ENCODE results near the gene CSF2RB. TPM values are rescaled to one million over a fixed set of nuclear protein-coding genes. Genes with fewer than 3 reads are reported as not detected.

The CSF2RB gene
- total and polyA plus RNA-seq, 3 experiments from 2014 or later, result 0.09 to 0.20 (median 0.13) TPM

GRCh38 chr22:36902143-36902926 is 11.1 kb upstream of the CSF2RB start:
- Mint-ChIP-seq H3K27me3 (peaks cover 21 to 71% of the 10 kb centered on the region in 2 donors), H3K4me1 (peaks cover 0 to 8% (median 3%) of the 10 kb centered on the region in 3 donors), H3K4me3 (no peak overlapping the region), H3K27ac (no peak overlapping the region), H3K9me3 (peaks cover 0 to 2% (median 0%) of the 10 kb centered on the region in 5 donors), H3K36me3 (peaks cover 0 to 4% (median 0%) of the 10 kb centered on the region in 3 donors)
- ChIA-PET POLR2A (no interaction called here), CTCF (no interaction called here)
- H3K9me3 ChIP-seq (ENCODE audit: low read length), result no peaks in the 10 kb centered on the region
- H3K27me3 ChIP-seq (ENCODE audit: insufficient read depth, low read length, poor library complexity, severe bottlenecking), result no peaks in the 10 kb centered on the region
- H3K36me3 ChIP-seq (ENCODE audit: insufficient read depth, low read length), result no peaks in the 10 kb centered on the region
- no peak overlapping the region for H3K27ac ChIP-seq (ENCODE audit: low read depth, low read length)
- DNase-seq, result no peak
- H3K4me1 ChIP-seq (ENCODE audit: insufficient read depth, low read length), result no peaks in the 10 kb centered on the region
- no peak overlapping the region for H3K4me3 ChIP-seq (ENCODE audit: low read length)

GRCh38 chr22:36904260-36904880 is 9.1 kb upstream of the CSF2RB start:
- Mint-ChIP-seq H3K4me3 (no peak overlapping the region), H3K4me1 (peaks cover 0 to 8% (median 3%) of the 10 kb centered on the region in 3 donors), H3K9me3 (peaks cover 0 to 2% (median 0%) of the 10 kb centered on the region in 5 donors), H3K27me3 (peaks cover 19 to 74% of the 10 kb centered on the region in 2 donors), H3K36me3 (peaks cover 0 to 4% (median 0%) of the 10 kb centered on the region in 3 donors), H3K27ac (no peak overlapping the region)
- ChIA-PET POLR2A (no interaction called here), CTCF (no interaction called here)
- Histone ChIP-seq H3K27ac (ENCODE audit: low read depth, low read length) (no peak overlapping the region), H3K4me1 (ENCODE audit: insufficient read depth, low read length) (no peaks in the 10 kb centered on the region), H3K36me3 (ENCODE audit: insufficient read depth, low read length) (no peaks in the 10 kb centered on the region), H3K9me3 (ENCODE audit: low read length) (no peaks in the 10 kb centered on the region), H3K27me3 (ENCODE audit: insufficient read depth, low read length, poor library complexity, severe bottlenecking) (no peaks in the 10 kb centered on the region), H3K4me3 (ENCODE audit: low read length) (no peak overlapping the region)
- DNase-seq, result no peak

- Histone ChIP-seq H3K4me1 (ENCODE audit: insufficient read depth, low read length) (no peaks in the 10 kb centered on the region), H3K9me3 (ENCODE audit: low read length) (no peaks in the 10 kb centered on the region), H3K4me3 (ENCODE audit: low read length) (no peak overlapping the region), H3K36me3 (ENCODE audit: insufficient read depth, low read length) (no peaks in the 10 kb centered on the region), H3K27ac (ENCODE audit: low read depth, low read length) (no peak overlapping the region), H3K27me3 (ENCODE audit: insufficient read depth, low read length, poor library complexity, severe bottlenecking) (no peaks in the 10 kb centered on the region)
- H3K9me3 Mint-ChIP-seq, result peaks cover 0 to 2% (median 0%) of the 10 kb centered on the region in 5 donors
- CTCF ChIA-PET, result no interaction called here
- no peaks in the 10 kb centered on the region for H3K4me1 Mint-ChIP-seq
- DNase-seq, result no peak
- H3K27ac Mint-ChIP-seq, result peak overlapping the region in 1 of 8 donors; percentile 34
- no peak overlapping the region for H3K4me3 Mint-ChIP-seq
- peaks cover 0 to 4% (median 0%) of the 10 kb centered on the region in 3 donors for H3K36me3 Mint-ChIP-seq
- POLR2A ChIA-PET, result no interaction called here
- H3K27me3 Mint-ChIP-seq, result peaks cover 17 to 61% of the 10 kb centered on the region in 2 donors
These were observed 5.9 kb upstream of the CSF2RB start for GRCh38 chr22:36907253-36908195.

- Histone ChIP-seq H3K4me3 (ENCODE audit: low read length) (no peak overlapping the region), H3K9me3 (ENCODE audit: low read length) (no peaks in the 10 kb centered on the region), H3K27ac (ENCODE audit: low read depth, low read length) (no peak overlapping the region), H3K36me3 (ENCODE audit: insufficient read depth, low read length) (no peaks in the 10 kb centered on the region), H3K27me3 (ENCODE audit: insufficient read depth, low read length, poor library complexity, severe bottlenecking) (no peaks in the 10 kb centered on the region), H3K4me1 (ENCODE audit: insufficient read depth, low read length) (no peaks in the 10 kb centered on the region)
- Mint-ChIP-seq H3K36me3 (no peaks in the 10 kb centered on the region), H3K9me3 (no peaks in the 10 kb centered on the region), H3K4me1 (no peaks in the 10 kb centered on the region), H3K27me3 (peaks cover 6 to 57% of the 10 kb centered on the region in 2 donors), H3K27ac (no peak overlapping the region), H3K4me3 (no peak overlapping the region)
- POLR2A ChIA-PET, result no interaction called here
- CTCF ChIA-PET, result interaction anchor here (1.1 kb wide), 1 partner anchor 54 kb away, joined by 4 read pairs; no protein-coding TSS in a partner anchor
- DNase-seq, result no peak
These were observed 3.0 kb upstream of the CSF2RB start for GRCh38 chr22:36910461-36910860.

- H3K9me3 ChIP-seq (ENCODE audit: low read length), result no peaks in the 10 kb centered on the region
- no peak for DNase-seq
- H3K4me3 ChIP-seq (ENCODE audit: low read length), result no peak overlapping the region
- Mint-ChIP-seq H3K36me3 (no peaks in the 10 kb centered on the region), H3K27ac (no peak overlapping the region), H3K4me1 (no peaks in the 10 kb centered on the region), H3K9me3 (no peaks in the 10 kb centered on the region), H3K4me3 (no peak overlapping the region), H3K27me3 (peaks cover 8 to 60% of the 10 kb centered on the region in 2 donors)
- H3K4me1 ChIP-seq (ENCODE audit: insufficient read depth, low read length), result no peaks in the 10 kb centered on the region
- no peak overlapping the region for H3K27ac ChIP-seq (ENCODE audit: low read depth, low read length)
- H3K36me3 ChIP-seq (ENCODE audit: insufficient read depth, low read length), result no peaks in the 10 kb centered on the region
- H3K27me3 ChIP-seq (ENCODE audit: insufficient read depth, low read length, poor library complexity, severe bottlenecking), result no peaks in the 10 kb centered on the region
- ChIA-PET CTCF (no interaction called here), POLR2A (no interaction called here)
These were observed 1.4 kb upstream of the CSF2RB start for GRCh38 chr22:36911887-36912661.

- no peak overlapping the region for H3K4me3 ChIP-seq (ENCODE audit: low read length)
- no peaks in the 10 kb centered on the region for H3K27me3 ChIP-seq (ENCODE audit: insufficient read depth, low read length, poor library complexity, severe bottlenecking)
- POLR2A ChIA-PET, result no interaction called here
- no peaks in the 10 kb centered on the region for H3K9me3 ChIP-seq (ENCODE audit: low read length)
- no peaks in the 10 kb centered on the region for H3K36me3 Mint-ChIP-seq
- H3K27ac ChIP-seq (ENCODE audit: low read depth, low read length), result no peak overlapping the region
- no peak overlapping the region for H3K4me3 Mint-ChIP-seq
- CTCF ChIA-PET, result no interaction called here
- no peaks in the 10 kb centered on the region for H3K4me1 ChIP-seq (ENCODE audit: insufficient read depth, low read length)
- no peaks in the 10 kb centered on the region for H3K9me3 Mint-ChIP-seq
- no peak for DNase-seq
- H3K4me1 Mint-ChIP-seq, result no peaks in the 10 kb centered on the region
- H3K36me3 ChIP-seq (ENCODE audit: insufficient read depth, low read length), result no peaks in the 10 kb centered on the region
- H3K27me3 Mint-ChIP-seq, result peaks cover 10 to 58% of the 10 kb centered on the region in 2 donors
- no peak overlapping the region for H3K27ac Mint-ChIP-seq
These were observed 568 bp upstream of the CSF2RB start for GRCh38 chr22:36912694-36913426.

- no peaks in the 10 kb centered on the region for H3K4me1 ChIP-seq (ENCODE audit: insufficient read depth, low read length)
- H3K9me3 ChIP-seq (ENCODE audit: low read length), result no peaks in the 10 kb centered on the region
- Mint-ChIP-seq H3K4me3 (no peak overlapping the region), H3K9me3 (peaks cover 0 to 2% (median 0%) of the 10 kb centered on the region in 5 donors), H3K27me3 (peaks cover 10 to 57% of the 10 kb centered on the region in 2 donors), H3K27ac (no peak overlapping the region), H3K4me1 (no peaks in the 10 kb centered on the region), H3K36me3 (no peaks in the 10 kb centered on the region)
- H3K27me3 ChIP-seq (ENCODE audit: insufficient read depth, low read length, poor library complexity, severe bottlenecking), result no peaks in the 10 kb centered on the region
- ChIA-PET CTCF (interaction anchor here (1.3 kb wide), 1 partner anchor 16 kb away, joined by 3 read pairs; no protein-coding TSS in a partner anchor), POLR2A (no interaction called here)
- H3K36me3 ChIP-seq (ENCODE audit: insufficient read depth, low read length), result no peaks in the 10 kb centered on the region
- DNase-seq, result no peak
- no peak overlapping the region for H3K27ac ChIP-seq (ENCODE audit: low read depth, low read length)
- no peak overlapping the region for H3K4me3 ChIP-seq (ENCODE audit: low read length)
These were observed 943 bp downstream of the CSF2RB start for GRCh38 chr22:36914390-36914752.

Data from CD8-positive, alpha-beta memory T cell (primary cell).